ENCODE results near the gene MAP2K2.

DNA sequence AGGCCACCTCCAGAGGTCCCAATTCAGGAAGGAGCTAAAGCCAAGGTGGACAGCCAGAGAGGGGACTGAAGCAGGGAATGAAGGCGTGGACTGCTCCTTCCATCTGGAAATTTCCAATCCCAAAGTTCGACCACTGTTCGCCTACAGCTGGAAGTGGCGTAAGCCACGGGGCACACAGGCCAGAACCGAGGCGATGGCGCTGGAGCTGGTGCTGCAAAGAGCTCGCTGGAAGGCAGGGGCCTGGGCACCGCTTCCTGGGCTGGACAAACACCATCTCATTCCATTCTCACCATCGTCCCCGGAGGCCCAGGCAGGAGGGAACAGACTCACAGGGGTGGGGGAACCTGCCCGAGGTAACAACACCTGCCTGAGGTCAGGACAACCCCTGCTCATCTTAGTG lies 4.2 kb downstream of the MAP2K2 start:
- TF ChIP-seq, protein P1, sequence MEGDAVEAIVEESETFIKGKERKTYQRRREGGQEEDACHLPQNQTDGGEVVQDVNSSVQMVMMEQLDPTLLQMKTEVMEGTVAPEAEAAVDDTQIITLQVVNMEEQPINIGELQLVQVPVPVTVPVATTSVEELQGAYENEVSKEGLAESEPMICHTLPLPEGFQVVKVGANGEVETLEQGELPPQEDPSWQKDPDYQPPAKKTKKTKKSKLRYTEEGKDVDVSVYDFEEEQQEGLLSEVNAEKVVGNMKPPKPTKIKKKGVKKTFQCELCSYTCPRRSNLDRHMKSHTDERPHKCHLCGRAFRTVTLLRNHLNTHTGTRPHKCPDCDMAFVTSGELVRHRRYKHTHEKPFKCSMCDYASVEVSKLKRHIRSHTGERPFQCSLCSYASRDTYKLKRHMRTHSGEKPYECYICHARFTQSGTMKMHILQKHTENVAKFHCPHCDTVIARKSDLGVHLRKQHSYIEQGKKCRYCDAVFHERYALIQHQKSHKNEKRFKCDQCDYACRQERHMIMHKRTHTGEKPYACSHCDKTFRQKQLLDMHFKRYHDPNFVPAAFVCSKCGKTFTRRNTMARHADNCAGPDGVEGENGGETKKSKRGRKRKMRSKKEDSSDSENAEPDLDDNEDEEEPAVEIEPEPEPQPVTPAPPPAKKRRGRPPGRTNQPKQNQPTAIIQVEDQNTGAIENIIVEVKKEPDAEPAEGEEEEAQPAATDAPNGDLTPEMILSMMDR (conservative IDR thresholded peaks at IDR 0.05; ENCODE audit: low read depth, low read length) = no peak
- no peak for TF ChIP-seq EZH2 (IDR thresholded peaks at IDR 0.05; ENCODE audit: borderline replicate concordance, low read depth, low read length, poor library complexity, severe bottlenecking)
